ENCODE results near the gene MMD2. TPM values are rescaled to one million over a fixed set of nuclear protein-coding genes. Genes with fewer than 3 reads are reported as not detected.
"Not testable (repeated sequence)": the region's sequence is repeated elsewhere in the genome, so short reads cannot be mapped to it uniquely, and the experiment has no call there.

Gene MMD2, protein sequence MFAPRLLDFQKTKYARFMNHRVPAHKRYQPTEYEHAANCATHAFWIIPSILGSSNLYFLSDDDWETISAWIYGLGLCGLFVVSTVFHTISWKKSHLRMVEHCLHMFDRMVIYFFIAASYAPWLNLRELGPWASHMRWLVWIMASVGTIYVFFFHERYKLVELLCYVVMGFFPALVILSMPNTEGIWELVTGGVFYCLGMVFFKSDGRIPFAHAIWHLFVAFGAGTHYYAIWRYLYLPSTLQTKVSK
- not detected in 2 replicates for total RNA-seq

DNA sequence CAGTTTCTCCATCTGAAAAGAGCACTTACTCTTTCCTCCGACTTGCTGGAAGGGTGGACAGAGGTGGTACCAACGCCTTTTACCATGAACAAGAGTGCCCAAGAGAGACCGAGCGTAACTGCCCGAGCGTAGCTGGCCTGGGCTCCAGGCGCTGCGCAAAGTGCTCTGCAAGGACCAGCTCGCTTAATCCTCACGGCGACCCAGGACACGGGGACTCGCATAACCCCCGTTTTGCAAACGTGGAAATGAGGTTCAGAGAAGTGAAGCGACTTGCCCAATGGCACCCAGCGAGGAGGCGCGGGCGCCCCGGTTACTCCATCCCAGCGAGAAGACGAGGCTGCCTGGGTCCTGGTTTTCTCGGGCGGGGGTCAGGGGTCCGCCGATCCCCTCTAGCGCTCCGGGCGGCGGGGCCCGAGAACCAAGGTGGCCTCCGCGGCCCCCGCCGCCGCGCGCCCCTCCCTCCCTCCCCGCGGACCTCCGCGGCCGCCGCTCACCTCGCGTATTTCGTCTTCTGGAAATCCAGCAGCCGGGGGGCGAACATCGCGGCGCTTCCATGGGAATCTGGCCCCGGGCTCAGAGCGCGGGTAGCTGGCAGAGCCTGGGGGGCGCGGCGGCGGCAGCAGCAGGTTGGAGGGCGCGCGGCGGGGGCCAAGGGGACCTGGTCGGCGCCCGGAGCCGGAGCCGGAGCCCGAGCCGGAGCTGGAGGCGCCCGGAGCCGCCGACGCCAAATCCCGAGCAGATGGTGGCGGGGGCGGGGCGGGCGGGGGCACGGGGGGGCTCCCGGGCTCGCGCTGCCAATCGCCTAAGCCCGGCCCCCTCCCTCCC, at the start of gene MMD2:
Gene MMD2, minus strand, starts transcription at position 711 of the 825 bp plus-strand sequence. Its CDS starts 170 bp downstream, at position 541.
- no peak for DNase-seq (ENCODE audit: low read depth, low spot score)

DNA sequence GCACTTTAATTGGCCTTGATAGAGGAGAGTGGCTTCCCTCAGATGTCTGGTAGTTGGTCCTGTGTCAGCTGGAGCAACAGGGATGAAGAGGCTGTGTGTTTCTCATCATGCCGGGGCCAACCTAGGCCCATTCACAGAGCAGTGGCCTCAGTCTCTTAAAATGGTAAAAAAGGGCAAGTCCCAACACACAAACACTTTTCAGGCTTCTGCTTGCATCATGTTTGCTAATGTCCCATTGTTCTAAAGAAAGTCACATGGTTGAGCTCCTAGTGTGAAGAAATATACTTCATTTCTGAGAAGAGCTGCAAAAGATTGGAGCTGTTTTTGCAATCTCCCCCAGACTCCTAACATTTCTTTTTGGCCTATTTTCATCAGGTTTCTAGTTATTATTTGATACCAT, 46.1 kb upstream of the MMD2 start:
- no peak for DNase-seq (ENCODE audit: low read depth, low spot score)

DNA sequence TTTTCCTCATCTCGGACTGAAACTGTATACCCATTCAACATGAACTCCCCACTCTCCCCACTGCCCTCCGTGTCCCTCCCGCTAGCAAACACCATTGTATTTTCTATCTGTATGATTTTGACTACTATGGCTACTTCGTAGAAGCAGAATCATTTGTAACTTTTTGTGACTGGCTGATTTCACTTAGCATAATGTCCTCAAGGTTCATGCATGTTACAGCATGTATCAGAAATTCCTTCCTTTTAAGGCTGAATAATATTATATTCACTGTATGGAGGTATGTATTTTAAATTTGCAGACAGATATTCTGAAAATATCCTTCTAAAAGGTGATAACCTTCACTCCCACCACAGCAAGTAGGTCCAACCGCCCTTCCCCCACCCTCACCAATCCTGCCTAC, 42.9 kb upstream of the MMD2 start:
- no peak for DNase-seq (ENCODE audit: low read depth, low spot score)

GRCh38 chr7:5001003-5001402, 42.0 kb upstream of the MMD2 start:
- DNase-seq (ENCODE audit: low read depth, low spot score), result no peak

DNA sequence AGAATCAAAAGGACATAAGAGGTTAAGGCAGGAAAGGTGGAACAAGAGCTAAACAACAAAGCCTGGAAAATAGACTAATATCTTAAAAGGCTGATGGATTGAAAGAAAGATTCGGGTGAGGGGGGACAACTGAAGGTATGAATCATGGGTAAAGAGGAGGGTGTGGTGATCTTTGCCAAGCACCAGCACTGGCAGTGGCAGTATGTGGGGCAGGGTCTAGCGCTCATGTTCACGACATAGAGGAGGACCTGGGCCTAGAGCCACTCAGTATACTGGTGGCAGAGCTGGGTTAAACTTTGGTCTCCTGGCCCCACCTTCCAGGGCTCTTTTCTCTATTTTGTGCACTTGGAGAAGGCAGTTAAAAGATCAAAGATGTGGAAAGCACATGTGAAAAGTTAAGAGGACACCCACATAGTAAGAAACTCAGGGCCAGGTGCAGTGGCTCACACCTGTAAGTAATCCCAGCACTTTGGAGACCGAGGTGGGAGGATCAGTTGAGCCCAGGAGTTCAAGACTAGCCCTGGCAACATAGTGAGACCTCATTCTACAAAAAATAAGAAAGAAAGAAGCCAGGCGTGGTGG, 40.5 kb upstream of the MMD2 start:
- no peak for DNase-seq (ENCODE audit: low read depth, low spot score)

DNA sequence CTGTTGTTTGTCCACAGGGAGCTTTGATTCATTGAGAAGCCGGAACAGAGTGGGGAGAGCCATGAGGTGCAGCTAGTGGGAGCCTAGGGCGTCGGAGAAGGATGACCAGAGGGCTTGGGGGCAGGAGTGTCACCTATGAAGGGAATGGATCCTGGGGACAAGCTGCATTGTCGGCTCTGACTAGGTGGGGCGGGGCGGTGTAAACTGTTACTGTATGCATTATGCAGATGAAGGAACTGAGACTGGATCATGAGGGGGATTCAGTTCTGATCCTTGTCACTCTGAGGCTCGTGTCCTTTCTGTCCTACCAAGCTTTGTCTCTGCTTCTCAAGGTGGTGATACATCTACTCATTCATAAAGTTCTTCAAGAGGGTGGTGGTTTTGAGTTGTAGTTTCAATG, 39.9 kb upstream of the MMD2 start:
- no peak for DNase-seq (ENCODE audit: low read depth, low spot score)

DNA sequence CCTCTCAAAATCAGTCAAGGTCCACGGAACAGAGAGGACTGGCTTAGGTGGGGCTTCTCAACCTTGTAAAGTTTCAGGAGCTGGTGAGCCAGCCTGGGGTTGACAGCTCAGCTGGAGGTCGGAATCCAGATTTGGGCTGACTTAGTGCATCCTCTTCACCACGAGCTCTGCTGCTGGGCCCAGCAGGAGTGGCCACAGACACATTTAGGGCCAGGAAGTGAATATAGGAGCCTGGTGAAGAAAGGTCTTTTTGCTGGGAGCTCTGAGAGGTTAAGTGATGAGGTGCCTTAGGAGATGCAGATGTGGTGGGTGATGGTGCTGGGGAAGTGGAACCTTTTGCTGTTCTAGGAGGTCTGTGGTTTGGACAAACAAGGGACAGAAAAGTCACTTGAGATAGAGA, 39.3 kb upstream of the MMD2 start:
- DNase-seq (ENCODE audit: low read depth, low spot score), result no peak

DNA sequence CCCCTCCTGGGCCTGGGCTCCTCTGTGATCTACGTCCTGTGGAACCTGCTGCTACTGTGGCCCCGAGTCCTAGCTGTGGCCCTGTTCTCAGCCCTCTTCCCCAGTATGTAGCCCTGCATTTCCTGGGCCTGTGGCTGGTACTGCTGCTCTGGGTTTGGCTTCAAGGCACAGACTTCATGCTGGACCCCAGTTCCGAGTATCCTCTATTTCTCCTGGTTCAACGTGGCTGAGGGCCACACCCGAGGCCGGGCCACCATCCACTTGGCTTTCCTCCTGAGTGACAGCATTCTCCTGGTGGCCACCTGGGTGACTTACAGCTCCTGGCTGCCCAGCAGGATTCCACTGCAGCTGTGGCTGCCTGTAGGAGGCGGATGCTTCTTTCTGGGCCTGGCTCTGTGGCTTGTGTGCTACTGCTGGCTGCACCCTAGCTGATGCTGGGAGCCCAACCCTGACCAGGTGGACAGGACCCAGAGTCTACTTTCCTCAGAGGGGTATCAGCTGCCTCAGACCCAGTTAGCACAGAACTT, 37.8 kb upstream of the MMD2 start:
- DNase-seq (ENCODE audit: low read depth, low spot score), result no peak

DNA sequence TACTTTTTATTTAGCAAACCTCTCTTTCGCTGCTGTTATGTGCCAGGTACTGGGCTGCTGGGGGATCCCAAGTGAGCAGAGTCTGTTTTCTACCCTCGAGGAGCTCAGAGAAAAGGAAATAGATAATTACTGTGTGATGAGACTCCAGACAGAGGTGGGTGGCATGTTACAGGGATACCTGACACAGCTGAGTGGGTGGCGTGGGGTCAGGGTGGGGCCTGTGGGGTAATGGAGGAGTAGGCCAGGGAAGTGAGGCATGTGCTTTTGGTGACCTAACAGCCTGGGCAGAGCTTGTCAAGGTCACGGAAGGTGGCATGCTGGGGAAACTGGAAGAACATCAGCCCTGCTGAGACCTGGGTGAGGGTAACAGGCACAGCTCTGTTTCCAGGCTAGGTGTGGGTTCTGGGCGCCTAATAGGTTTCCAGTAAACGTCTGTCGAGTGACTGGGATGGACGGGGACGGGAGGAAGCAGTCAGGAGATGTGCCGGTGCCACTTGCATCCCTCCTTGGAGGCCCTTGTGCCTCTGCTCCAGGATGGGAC, 36.5 kb upstream of the MMD2 start:
- DNase-seq (ENCODE audit: low read depth, low spot score), result no peak

- DNase-seq (ENCODE audit: low read depth, low spot score), result no peak
Measured at GRCh38 chr7:4993471-4993870, 34.5 kb upstream of the MMD2 start.

GRCh38 chr7:4982741-4983140, 23.8 kb upstream of the MMD2 start:
- not testable (repeated sequence) for DNase-seq (ENCODE audit: low read depth, low spot score)

- not testable (repeated sequence) for DNase-seq (ENCODE audit: low read depth, low spot score)
Measured at GRCh38 chr7:4981295-4981890, 22.4 kb upstream of the MMD2 start.

DNA sequence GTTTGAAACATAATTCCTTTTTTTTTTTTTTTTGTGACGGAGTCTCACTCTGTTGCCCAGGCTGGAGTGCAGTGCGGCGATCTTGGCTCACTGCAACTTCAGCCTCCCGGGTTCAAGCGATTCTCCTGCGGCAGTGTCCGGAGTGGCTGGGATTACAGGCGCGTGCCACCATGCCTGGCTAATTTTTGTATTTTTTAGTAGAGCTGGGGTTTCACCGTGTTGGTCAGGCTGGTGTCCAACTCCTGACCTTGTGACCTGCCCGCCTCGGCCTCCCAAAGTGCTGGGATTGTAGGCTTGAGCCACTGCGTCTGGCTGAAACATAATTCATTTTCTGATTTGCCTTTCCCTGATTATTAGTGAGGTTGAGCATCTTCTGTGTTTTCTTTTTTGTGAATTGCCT, 16.6 kb upstream of the MMD2 start:
- DNase-seq (ENCODE audit: low read depth, low spot score), result not testable (repeated sequence)

DNA sequence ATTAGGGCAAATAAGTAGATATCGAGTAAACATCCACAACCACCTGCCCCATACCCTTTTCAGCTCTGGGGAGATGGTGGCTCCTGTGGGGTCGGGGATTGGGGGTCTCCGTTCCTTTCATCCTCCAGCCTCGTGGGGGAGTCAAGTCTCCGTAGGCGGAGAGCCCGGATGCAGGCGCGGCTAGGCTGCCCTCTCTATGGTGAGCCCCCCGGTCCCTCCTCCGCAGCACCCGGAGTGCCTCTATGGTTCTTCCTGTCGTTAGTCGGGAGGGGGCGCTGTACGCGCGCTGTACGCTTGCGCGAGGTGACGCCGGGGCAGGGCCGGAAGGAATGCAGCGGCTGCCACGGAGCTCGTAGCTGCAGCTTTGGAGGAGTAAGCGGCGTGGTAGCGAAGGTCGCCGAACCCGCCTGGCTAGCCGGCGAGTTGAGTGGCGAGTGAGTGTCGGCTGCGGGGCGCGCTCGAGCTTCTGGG, 14.8 kb upstream of the MMD2 start:
- DNase-seq (ENCODE audit: low read depth, low spot score), result peak; percentile 70

DNA sequence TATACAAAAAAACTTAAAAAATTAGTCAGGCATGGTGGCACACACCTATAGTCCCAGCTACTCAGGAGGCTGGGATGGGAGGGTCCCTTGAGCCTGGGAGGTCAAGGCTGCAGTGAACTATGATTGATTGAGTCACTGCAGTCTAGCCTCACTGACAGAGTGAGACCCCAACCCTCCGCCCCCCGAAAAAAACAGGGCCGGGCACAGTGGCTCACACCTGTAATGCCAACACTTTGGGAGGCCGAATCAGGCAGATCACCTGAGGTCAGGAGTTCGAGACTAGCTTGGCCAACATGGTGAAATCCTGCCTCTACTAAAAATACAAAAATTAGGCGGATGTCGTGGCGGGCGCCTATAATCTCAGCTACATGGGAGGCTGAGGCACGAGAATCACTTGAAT, 13.5 kb upstream of the MMD2 start:
- not testable (repeated sequence) for DNase-seq (ENCODE audit: low read depth, low spot score)

GRCh38 chr7:4965295-4966022, 6.5 kb upstream of the MMD2 start:
- DNase-seq (ENCODE audit: low read depth, low spot score), result no peak

DNA sequence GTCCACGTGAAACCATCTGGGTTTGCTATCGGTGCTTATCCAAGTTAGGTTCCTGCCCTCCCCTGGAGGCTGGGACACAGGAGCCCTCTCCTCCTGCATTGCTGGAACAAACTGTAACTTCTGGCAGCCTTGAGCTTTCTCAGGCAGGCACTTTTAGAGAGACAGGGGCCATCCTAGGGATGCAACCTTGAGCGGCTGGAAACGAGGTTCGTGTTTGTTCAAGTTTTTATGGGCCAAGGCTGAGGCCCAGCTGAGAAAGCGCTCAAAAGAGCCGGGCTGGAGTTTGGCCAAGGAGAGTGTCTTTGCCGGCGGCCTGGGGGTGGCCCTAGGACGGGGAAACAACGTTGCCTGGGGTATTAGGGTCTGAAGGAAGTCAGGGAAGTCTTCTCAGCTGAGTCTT, 5.5 kb upstream of the MMD2 start:
- no peak for DNase-seq (ENCODE audit: low read depth, low spot score)

- no peak for DNase-seq (ENCODE audit: low read depth, low spot score)
Measured at GRCh38 chr7:4962872-4963775, 4.1 kb upstream of the MMD2 start.

GRCh38 chr7:4960363-4960762, 1.4 kb upstream of the MMD2 start:
- no peak for DNase-seq (ENCODE audit: low read depth, low spot score)

DNA sequence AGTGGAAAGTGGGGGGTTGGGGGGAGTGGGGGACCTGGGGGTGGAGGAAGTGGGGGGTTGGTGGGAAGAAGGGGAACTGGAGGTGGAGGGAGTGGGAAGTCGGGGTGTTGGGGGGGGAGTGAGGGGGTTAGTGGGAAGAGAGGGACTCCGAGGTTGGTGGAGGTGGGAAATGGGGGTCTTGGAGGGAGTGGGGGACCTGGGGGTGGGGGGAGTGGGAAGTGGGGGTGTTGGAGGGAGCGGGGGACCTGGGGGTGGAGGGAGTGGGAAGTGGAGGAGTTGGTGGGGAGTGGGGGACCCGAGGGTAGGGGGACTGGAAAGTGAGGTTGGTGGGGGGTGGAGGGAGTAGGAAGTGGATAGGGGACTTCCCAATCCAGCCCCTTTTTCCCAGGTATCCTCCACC, 906 bp upstream of the MMD2 start:
- no peak for DNase-seq (ENCODE audit: low read depth, low spot score)
